Mammary epithelial cell (primary cell): ENCODE data around the gene ADAM23.

Experiments used
- EZH2 ChIP-seq: IDR thresholded peaks from 2 replicates; pipeline ENCODE4 v1.6.1; 2012; ENCODE audit warnings: low read length, inconsistent platforms, borderline replicate concordance
- TF ChIP-seq, protein P1 (sequence below), 2 donors: IDR thresholded peaks in 1 of 2; conservative IDR thresholded peaks in 1 of 2; 2 replicates each; pipeline ENCODE4 v1.5.1; 2011 to 2012; ENCODE audit warnings: inconsistent platforms in 2 of 2, low read length in 2 of 2, mild to moderate bottlenecking in 2 of 2, control low read depth in 1 of 2, low read depth in 1 of 2; ENCODE audit not compliant: insufficient read depth in 1 of 2; ENCODE audit errors: extremely low read depth in 1 of 2

DNA sequence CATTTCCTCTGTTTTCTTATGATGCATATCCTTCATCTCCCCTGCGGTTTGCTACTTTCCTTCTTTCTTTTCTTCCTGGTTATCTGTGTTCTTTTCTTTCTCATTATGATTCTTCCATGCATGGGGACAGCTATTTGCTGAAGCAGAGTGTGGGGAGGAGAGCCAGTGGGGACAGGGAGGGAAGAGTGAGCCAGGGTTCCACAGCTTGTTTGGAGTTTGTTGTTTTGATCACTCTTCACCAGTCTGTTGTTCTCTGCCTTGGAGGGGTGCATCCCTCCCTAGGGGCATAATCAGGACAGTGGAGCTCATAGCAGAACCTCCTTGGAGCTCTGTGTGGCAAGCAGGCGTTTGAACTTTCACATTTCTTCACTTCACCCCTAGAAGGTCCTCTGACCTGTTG is 68.0 kb downstream of the ADAM23 start:
- TF ChIP-seq, protein P1, sequence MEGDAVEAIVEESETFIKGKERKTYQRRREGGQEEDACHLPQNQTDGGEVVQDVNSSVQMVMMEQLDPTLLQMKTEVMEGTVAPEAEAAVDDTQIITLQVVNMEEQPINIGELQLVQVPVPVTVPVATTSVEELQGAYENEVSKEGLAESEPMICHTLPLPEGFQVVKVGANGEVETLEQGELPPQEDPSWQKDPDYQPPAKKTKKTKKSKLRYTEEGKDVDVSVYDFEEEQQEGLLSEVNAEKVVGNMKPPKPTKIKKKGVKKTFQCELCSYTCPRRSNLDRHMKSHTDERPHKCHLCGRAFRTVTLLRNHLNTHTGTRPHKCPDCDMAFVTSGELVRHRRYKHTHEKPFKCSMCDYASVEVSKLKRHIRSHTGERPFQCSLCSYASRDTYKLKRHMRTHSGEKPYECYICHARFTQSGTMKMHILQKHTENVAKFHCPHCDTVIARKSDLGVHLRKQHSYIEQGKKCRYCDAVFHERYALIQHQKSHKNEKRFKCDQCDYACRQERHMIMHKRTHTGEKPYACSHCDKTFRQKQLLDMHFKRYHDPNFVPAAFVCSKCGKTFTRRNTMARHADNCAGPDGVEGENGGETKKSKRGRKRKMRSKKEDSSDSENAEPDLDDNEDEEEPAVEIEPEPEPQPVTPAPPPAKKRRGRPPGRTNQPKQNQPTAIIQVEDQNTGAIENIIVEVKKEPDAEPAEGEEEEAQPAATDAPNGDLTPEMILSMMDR (conservative IDR thresholded peaks at IDR 0.05 in 1 of 2, IDR thresholded peaks at IDR 0.05 in 1 of 2; ENCODE audit: extremely low read depth in 1 of 2, insufficient read depth in 1 of 2, low read depth in 1 of 2, low read length in 2 of 2) = no peak
- TF ChIP-seq EZH2 = no peak
